Pancreas (tissue), 10 donors: ENCODE measurements around the gene FOXO3. TPM values are rescaled to one million over a fixed set of nuclear protein-coding genes. Genes with fewer than 3 reads are reported as not detected.

ENCODE experiments used
- ATAC-seq, 4 donors: fragments of 200-7000 bp; cut with Tn5 transposase; one replicate each; pipeline versions ENCODE4 v1.8.0 to v1.9.1; 2020; ENCODE audit warnings: mild to moderate bottlenecking in 4 of 4, moderate library complexity in 4 of 4
- DNase-seq, 6 donors: peaks; one replicate each; pipeline ENCODE4 v3.0.0-alpha.2; 2020
- FAIRE-seq: peaks from 2 replicates; lab custom pipeline; 2012; peaks lifted over from hg19 to GRCh38; lab: Jason Lieb, UNC
- H3K27ac ChIP-seq, 4 donors: fragments of 200-600 bp; sonication (generic); 1 replicate in 3 of 4; 2 replicates in 1 of 4; pipeline versions ENCODE4 v1.5.0 to v1.8.0; 2020
- H3K27me3 ChIP-seq, 4 donors: fragments of 200-600 bp; one replicate each; pipeline ENCODE4 v1.8.0; 2021
- H3K36me3 ChIP-seq, 3 donors: fragments of 200-600 bp; sonication (generic) in 1 of 3; one replicate each; pipeline versions ENCODE4 v1.5.0 to v1.8.0; 2020 to 2021
- H3K4me1 ChIP-seq, 3 donors: fragments of 200-600 bp; one replicate each; pipeline ENCODE4 v1.8.0; 2021
- H3K4me3 ChIP-seq, 4 donors: fragments of 200-600 bp; sonication (generic) in 2 of 4; one replicate each; pipeline versions ENCODE4 v1.5.0 to v1.8.0; 2020 to 2021
- H3K9me3 ChIP-seq, 4 donors: fragments of 200-600 bp; one replicate each; pipeline ENCODE4 v1.8.0; 2021
- WGBS, 2 donors: extraction: QIAGEN DNeasy Blood & Tissue Kit; methylation state at CpG; one replicate each; pipeline ENCODE4 v1.1.7; 2013; 5-methylcytosine and 5-hydroxymethylcytosine counted together
- intact Hi-C, 3 donors: fragments of 100-400 bp; cut with DNase I; formaldehyde crosslinking; loops; one replicate each; pipeline versions ENCODE4 v1.11.1 to v1.14.2; 2022
- polyA plus RNA-seq, 2 donors: library from polyadenylated mRNA; stranded (reverse); fragments of 200-250 nt; gene quantifications; one replicate each; pipeline ENCODE4 v1.2.3, GENCODE V29; 2013
- total RNA-seq, 6 donors: library from RNA; stranded (reverse); fragmentation: NEBNext Ultra II Directional in 4 of 6; extraction: Animal tissue kit (Norgen Biotek cat#: 25700) in 4 of 6; gene quantifications; one replicate each; pipeline versions ENCODE4 v1.2.1 to v1.2.4, GENCODE V29; 2021 to 2023
- TF ChIP-seq, protein P1 (sequence below), 4 donors: fragments of 200-600 bp; sonication (generic) in 3 of 4; IDR thresholded peaks; one replicate each; pipeline versions ENCODE4 v1.5.0 to v1.8.0; 2021; ENCODE audit warnings: antibody characterized with exemption in 4 of 4
- donor health status: healthy with polysubstance abuse.
- donor health status: DM: no; HTN: no; CAD: no; lungs with moderate emphysema.
- donor health status: DM: no; HTN: no; CAD: no.
- donor health status: control.
- donor health status: control.
- donor health status: Bipolar disorder and iron deficiency.
- donor health status: DM: yes; HTN: yes; CAD: no.
- donor health status: DM: no; HTN: no; CAD: no.
- donor health status: DM: no; HTN: no; CAD: no.
- donor health status: DM: yes; HTN: yes; CAD: no.

The FOXO3 gene
- total and polyA plus RNA-seq, 8 donors: 11.3 to 61.2 (median 41.2) TPM

- no peaks in the 10 kb centered on the region for H3K27me3 ChIP-seq
- WGBS, 2 donors: 23 to 25% methylated on average over 3 of the region's 3 CpGs
- H3K9me3 ChIP-seq: no peaks in the 10 kb centered on the region
- FAIRE-seq: no peak
- intact Hi-C loops: no loop called here
- no peaks in the 10 kb centered on the region for H3K36me3 ChIP-seq
- no peak overlapping the region for H3K4me3 ChIP-seq
- H3K27ac ChIP-seq: peak overlapping the region in 3 of 4 donors; percentile 4 to 13 (median 8)
- ATAC-seq: peak in 3 of 4 donors; percentile 39 to 61 (median 52)
- TF ChIP-seq, protein P1, sequence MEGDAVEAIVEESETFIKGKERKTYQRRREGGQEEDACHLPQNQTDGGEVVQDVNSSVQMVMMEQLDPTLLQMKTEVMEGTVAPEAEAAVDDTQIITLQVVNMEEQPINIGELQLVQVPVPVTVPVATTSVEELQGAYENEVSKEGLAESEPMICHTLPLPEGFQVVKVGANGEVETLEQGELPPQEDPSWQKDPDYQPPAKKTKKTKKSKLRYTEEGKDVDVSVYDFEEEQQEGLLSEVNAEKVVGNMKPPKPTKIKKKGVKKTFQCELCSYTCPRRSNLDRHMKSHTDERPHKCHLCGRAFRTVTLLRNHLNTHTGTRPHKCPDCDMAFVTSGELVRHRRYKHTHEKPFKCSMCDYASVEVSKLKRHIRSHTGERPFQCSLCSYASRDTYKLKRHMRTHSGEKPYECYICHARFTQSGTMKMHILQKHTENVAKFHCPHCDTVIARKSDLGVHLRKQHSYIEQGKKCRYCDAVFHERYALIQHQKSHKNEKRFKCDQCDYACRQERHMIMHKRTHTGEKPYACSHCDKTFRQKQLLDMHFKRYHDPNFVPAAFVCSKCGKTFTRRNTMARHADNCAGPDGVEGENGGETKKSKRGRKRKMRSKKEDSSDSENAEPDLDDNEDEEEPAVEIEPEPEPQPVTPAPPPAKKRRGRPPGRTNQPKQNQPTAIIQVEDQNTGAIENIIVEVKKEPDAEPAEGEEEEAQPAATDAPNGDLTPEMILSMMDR (IDR thresholded peaks at IDR 0.05): no peak
- peaks cover 36 to 47% (median 38%) of the 10 kb centered on the region in 3 donors for H3K4me1 ChIP-seq
- no peak for DNase-seq
Measured at GRCh38 chr6:108606250-108606690, 45.6 kb downstream of the FOXO3 start.

DNA sequence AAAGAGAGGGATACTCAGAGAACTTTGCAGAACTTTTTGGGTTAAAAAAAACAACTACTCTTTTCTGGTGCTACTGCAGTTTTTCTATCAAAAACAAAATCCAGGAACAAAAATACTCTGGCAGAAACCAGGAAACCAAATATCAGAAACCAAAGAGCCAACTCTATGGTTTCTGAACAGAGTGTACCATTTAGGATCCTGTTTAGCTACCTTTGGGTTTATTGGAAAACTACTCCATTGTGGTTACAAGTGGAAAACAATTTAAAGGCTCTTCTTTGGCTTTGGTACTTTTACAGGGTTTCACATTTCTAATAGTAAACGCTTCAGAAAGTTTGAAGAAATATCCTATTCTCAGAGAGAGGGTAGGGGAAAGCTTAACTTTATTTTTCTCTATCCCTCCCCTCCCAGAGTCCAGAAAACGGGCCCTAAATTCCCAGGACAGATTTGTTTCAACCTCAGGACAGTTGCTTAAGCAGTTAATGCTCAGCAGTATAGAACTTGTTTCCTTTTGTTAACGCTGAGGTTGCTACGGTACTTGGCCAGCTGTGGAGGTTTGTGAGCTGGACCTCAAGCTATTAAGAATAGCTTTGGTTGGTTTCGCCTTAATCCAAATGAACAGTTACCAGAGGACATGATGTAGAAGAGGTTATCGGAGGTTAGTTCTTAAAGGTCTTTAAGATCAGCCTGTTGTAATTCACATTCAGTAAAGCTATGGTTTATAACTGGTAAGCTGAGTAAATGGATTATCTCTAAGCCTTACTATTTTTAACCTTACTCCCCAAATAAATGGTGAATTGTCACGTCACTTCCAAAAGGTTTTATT lies 47.9 kb downstream of the FOXO3 start:
- Histone ChIP-seq H3K9me3 (no peaks in the 10 kb centered on the region), H3K27ac (no peak overlapping the region), H3K4me1 (peaks cover 36 to 49% (median 40%) of the 10 kb centered on the region in 3 donors), H3K27me3 (no peaks in the 10 kb centered on the region), H3K4me3 (no peak overlapping the region), H3K36me3 (no peaks in the 10 kb centered on the region)
- FAIRE-seq (no peak), ATAC-seq (peak in 2 of 4 donors; percentile 31 to 39), DNase-seq (no peak)
- intact Hi-C loops: no loop called here
- 72 to 73% methylated on average over 7 of the region's 7 CpGs for WGBS, 2 donors
- TF ChIP-seq, protein P1 (IDR thresholded peaks at IDR 0.05): no peak

GRCh38 chr6:108609276-108609769 lies 48.6 kb downstream of the FOXO3 start:
- no peak for DNase-seq
- Histone ChIP-seq H3K27ac (no peak overlapping the region), H3K36me3 (no peaks in the 10 kb centered on the region), H3K27me3 (no peaks in the 10 kb centered on the region), H3K4me3 (no peak overlapping the region), H3K4me1 (peaks cover 36 to 51% (median 45%) of the 10 kb centered on the region in 3 donors), H3K9me3 (no peaks in the 10 kb centered on the region)
- FAIRE-seq: no peak
- ATAC-seq: peak in 3 of 4 donors; percentile 13 to 25 (median 17)
- intact Hi-C loops: no loop called here
- TF ChIP-seq, protein P1 (IDR thresholded peaks at IDR 0.05): no peak
- 90 to 92% methylated on average over 5 of the region's 5 CpGs for WGBS, 2 donors

DNA sequence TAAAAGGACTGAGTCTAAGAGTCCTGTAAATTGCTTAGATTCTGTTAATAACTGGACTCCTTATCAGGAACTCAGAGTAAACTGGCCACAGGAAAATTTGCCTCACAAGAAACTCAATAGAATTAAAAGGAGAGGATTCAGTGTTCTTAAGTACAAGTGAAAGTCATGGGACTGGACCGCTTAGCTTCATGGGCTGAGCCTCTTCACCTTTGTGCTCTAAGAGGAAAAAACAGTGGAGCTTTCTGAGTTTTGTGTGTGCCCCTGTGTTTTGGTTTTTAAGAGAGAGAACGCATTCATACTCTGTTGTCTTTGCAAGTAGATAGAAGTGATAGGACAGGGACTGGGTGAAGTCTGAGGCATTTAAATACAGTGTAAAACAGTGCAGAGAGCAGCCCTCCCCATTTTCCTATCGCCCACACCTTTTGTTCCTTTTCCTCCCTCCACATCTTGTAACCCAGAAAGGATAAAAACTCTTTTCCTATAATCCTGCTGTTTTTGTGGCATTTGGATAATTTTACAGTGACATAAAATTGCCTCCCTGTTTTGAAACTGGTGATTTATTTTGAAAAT lies 49.6 kb downstream of the FOXO3 start:
- ATAC-seq (peak in 2 of 4 donors; percentile 11), DNase-seq (no peak), FAIRE-seq (no peak)
- Histone ChIP-seq H3K4me3 (no peak overlapping the region), H3K9me3 (no peaks in the 10 kb centered on the region), H3K36me3 (no peaks in the 10 kb centered on the region), H3K27me3 (no peaks in the 10 kb centered on the region), H3K27ac (no peak overlapping the region), H3K4me1 (peaks cover 35 to 58% (median 56%) of the 10 kb centered on the region in 3 donors)
- TF ChIP-seq, protein P1 (IDR thresholded peaks at IDR 0.05): no peak
- intact Hi-C loops: no loop called here
- 70 to 71% methylated on average over 3 of the region's 3 CpGs for WGBS, 2 donors
